Measurements from ENCODE around the gene TLK1.
"Not testable (repeated sequence)": the region's sequence is repeated elsewhere in the genome, so short reads cannot be mapped to it uniquely, and the experiment has no call there.

TLK1 gene

DNA sequence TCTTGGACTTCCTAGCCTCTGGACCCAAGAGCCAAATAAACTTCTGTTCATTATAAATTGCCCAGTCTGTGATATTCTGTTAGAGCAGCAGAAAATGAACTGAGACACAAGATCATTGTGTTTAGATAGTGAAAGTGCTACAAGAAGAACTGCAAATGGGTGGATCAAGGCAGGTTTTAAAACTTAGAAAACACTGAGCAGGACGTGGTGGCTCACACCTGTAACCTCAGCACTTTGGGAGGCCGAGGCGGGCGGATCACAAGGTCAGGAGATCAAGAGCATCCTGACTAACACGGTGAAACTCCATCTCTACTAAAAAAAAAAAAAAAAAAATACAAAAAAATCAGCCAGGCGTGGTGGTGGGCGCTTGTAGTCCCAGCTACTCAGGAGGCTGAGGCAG lies 84.3 kb downstream of the TLK1 start:
- DNase-seq, result not testable (repeated sequence)

- no peak for DNase-seq
Observed at GRCh38 chr2:171072164-171072563, 88.5 kb downstream of the TLK1 start.

DNA sequence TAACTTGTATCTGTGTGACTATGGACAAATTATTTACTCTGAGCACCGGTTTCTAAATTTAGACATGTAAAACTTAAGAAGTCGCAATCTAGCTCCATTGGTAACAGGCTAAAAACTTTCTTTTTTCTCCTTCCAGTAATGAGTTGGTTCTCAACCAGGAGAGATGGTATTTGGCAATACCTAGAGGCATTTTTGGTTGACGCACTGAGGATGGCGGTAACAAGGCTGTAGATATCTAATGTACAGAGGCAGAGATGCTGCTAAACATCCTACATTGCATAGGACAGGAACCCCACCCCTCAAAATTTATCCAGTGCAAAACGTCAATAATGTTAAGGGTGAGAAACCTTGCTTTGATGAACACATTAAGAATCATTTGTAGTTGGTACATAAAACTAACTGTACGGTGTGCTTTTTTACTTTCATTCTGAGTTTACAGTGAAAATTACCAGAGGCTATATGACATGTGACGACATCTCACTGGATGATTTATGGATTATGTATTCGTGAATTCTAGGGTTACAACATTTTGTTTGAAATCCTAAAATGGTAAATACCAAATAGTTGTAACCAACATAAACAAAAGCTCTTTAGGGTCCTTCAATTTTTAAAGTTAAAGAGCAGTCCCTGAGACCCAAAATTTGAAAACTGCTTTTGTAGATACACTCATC lies 91.3 kb downstream of the TLK1 start:
- DNase-seq, result no peak

GRCh38 chr2:171066110-171066509 lies 94.6 kb downstream of the TLK1 start:
- no peak for DNase-seq

DNA sequence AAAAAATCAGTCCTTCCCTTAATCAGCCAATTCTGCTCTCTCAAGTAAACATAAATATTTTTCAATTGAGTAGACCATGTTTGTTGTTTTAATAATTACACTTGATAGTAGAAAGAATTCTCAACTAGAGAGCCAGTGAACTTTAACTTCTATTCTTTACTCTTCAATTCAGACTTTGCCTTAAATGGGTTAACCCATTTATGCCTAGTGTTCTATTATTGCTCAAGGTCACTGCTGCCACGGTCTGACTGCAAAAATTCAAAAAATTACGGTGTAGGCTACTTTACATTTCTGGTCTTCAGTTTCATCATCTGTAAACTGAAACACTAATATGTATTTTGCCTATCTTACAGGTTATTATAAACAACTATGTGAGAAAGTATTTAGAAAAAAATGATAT lies 103.1 kb downstream of the TLK1 start:
- no peak for DNase-seq

DNA sequence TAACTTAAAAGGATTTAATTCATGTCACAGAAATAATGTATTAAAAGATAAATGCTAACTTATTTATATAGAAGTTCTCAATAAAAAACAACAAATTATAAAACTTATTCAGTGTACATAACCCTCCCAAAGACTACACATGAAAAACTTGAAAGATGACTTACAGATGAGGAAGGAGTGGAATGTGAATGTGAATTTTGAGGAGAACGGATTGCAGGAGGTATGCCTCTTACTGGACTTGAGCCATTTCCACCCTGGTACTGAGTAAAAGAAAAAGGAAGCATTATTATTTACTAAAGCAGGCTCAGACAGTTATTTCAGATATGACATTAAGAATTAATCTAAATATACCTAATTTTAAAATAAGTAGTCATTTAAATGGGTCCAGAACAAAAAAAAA lies 104.4 kb downstream of the TLK1 start:
- no peak for DNase-seq

- DNase-seq, result no peak
Observed at GRCh38 chr2:171049691-171050090, 111.0 kb downstream of the TLK1 start.

- no peak for DNase-seq
Observed at GRCh38 chr2:171046048-171046560, 114.6 kb downstream of the TLK1 start.

GRCh38 chr2:171044416-171044815 lies 116.3 kb downstream of the TLK1 start:
- no peak for DNase-seq

GRCh38 chr2:171042253-171042969 lies 118.3 kb downstream of the TLK1 start:
- no peak for DNase-seq

DNA sequence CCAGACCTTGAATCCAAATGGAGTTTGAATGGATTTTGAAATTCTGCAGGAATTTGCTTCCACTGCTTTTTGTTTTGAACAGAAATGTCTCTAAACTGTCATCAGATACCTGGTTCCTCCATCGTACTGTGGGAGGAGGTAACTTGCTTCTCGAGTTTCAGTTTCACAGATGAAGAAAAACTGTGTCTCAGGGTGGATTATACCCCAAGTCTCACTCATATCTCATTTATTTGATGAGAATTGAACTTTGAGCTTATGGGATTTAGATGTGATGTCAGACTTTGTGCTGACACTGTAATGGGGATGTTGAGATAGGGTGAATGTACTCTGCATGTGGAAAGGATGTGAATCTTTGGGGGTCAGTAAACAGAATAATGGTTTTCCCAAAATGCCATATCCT lies 124.2 kb downstream of the TLK1 start:
- DNase-seq, result no peak

DNA sequence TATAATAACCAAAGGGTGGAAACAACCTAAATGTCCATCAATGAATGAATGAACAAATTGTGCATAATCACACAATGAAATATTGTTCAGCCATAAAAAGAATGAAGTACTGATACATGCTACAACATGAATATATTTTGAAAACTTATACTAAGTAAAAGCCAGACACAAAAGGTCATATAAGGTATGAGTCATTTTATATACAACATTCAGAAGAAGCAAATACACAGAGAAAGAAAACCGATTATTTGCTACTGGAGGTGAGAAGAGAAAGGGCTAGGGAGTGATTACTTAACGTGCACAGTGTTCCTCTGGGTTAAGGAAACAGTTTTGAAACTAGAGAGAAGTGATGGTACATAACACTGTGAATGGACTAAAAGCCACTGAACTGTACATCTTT lies 126.4 kb downstream of the TLK1 start:
- DNase-seq, result no peak

DNA sequence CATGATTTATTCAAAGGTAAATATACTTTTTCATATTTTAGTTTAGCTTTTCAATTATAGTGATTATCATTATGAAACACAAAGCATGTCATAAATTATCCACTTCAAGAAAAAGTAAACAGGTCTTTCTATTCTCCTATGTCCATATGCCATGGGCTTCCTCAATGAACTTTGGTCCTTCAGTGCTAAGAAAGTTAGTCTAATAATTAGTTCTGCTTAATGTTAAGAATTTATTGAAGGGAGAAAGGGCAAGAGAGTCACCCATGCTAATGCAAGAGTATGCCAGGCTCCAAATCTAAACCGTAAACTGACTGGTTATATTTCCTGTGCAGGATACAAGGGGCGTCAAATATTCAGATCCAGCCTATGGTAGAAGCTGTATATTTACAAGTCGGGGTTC lies 135.5 kb downstream of the TLK1 start:
- no peak for DNase-seq

DNA sequence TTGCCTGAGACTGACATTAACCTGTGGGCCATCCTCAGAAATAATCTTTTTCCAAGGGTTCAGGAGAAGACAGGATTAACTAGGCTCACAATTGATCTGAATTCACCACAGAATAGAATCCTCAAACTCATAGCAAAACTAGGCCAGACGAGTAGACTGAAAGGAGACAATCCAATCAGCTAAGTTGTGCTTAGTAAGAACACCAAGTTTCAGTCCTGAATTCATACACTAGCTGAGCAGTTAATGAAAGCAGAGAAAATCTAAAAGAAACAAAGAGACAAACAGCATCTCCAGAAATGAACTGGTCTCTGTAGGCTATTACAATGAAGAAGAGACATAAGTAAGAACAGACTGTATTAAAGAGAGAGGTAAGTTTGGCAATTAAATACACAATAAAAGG lies 142.2 kb downstream of the TLK1 start:
- no peak for DNase-seq

DNA sequence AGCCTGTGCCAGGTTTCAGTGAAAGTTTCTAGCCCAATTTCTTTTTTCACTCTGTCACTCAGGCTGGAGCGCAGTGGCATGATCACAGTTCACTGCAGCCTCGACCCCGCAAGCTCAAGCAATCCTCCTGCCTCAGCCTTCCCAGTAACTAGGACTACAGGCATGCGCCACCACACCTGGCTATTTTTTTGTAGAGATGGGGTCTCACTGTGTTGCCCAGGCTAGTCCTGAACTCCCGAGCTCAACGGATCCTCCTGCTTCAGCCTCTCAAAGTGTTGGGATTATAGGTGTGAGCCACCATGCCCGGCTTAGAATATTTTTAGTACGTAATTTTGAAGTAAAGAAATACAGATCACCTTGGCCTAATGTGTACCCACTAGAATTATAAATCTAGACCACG lies 144.6 kb downstream of the TLK1 start:
- no peak for DNase-seq

DNA sequence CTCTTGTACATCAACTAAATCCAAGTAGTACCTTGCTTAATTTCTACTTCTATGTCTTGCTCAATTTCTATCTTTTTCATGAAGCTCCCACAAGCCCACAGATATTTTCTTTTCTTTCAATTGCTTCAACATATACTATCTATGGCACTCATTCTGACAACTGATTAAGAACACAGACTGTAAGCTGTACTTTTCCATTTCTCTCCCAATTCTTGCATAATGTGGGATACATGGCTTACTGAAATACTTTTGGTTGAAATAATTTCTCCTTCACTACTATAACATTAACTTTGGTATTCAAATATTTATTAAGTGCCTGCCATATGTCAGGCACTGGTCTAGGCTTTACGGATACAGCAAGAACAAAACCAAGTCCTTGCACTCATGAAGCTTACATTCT lies 146.8 kb downstream of the TLK1 start:
- DNase-seq, result no peak

DNA sequence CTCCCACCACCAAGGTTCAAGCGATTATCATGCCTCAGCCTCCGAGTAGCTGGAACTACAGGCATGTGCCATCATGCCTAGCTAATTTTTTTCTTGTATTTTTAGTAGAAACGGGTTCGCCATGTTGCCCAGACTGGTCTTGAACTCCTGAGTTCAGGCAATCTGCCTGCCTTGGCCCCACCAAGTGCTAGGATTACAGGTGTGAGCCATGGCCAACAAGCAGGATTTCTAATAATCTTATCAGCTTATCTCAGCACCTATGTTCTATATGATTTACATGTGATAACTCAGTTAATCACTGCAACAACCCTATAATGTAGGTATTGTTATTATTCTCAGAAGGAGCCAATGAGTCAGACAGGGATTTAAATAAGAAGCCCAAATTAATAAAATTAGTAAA lies 151.3 kb downstream of the TLK1 start:
- DNase-seq, result no peak

DNA sequence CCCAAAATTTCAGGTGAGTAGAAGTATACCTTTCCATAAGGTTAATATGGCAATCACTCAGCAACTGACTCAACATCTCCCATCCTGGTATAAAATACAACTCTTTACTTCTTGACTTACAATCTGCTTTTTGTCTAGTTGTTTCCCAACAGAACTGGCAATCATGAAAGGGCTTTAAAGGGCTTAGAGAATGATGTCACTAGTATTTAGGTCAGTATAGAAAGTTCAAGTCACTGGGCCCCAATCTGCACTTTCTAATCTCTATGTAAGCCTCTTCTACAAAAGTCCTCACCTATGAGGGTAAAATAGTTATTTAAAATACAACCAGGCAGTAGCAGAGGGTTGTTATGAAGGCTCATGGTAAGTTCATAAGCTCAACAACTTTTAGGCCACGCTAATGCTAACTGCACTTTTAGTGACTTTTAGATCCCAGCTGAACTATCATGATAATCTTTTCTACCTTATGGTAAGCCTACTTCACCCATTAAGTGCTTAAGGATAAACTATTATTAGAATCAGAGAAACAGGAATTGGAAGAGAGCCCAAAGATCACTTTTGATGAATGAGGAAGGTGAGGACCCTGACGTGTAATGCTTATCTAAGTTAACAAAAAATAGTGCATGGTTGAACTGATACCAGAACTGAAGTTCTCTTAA lies 152.0 kb downstream of the TLK1 start:
- no peak for DNase-seq

GRCh38 chr2:171004833-171005232 lies 155.9 kb downstream of the TLK1 start:
- no peak for DNase-seq

DNA sequence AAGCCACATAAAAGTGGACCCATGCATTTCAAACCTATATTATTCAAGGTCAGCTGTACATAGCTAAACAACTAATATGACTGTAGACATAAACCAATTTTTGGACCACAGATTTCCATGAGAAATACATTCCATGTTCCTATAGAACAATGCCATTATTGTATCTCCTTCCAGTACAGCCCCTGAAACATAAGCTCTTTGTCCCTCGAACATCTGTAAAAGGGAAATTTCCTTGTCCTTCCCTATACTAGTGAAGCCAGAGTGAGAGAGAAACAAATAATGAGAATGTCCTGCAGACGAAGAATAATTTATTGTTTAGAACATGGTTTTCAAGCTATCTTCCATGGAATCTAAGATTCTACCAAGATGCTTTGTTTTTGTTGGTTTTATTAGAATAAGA lies 156.3 kb downstream of the TLK1 start:
- DNase-seq, result no peak

- DNase-seq, result no peak
Observed at GRCh38 chr2:170999654-171000053, 161.0 kb downstream of the TLK1 start.

- DNase-seq, result no peak
Observed at GRCh38 chr2:170997893-170998597, 162.6 kb downstream of the TLK1 start.

DNA sequence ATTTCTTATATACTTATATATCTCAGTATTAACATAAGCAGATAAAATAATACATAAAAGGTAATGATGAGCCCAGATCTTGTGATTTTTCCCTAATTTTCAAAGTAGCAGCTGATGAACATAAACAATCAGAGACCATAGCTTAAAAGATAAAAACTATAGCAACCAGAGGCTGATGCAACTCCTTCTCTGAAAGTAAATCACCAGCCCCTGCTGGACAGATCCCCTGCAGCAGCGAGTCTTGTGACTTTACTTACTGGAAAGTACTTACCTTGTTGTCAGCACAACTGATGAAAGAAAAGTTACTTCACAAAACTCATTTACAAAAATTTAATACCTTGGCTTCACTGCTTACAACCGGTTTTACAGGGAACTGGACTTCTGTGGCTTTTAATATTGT lies 164.4 kb downstream of the TLK1 start:
- no peak for DNase-seq
